GM23338 (cell line): ENCODE measurements around the gene PIK3AP1. TPM values are rescaled to one million over a fixed set of nuclear protein-coding genes. Genes with fewer than 3 reads are reported as not detected.

Experiments used
- ATAC-seq: fragments of 200-7000 bp; cut with Tn5 transposase; 3 replicates; pipeline ENCODE4 v1.9.1; 2020
- DNase-seq: peaks from one replicate; pipeline ENCODE4 v3.0.0-alpha.2; 2015; ENCODE audit warnings: low spot score
- H2AFZ ChIP-seq: fragments of 200-600 bp; sonication (generic); 2 replicates; pipeline ENCODE4 v1.8.0; 2016; ENCODE audit warnings: antibody characterized with exemption, mild to moderate bottlenecking, moderate library complexity
- H3F3A ChIP-seq: fragments of 200-600 bp; sonication (generic); replicated peaks from 2 replicates; pipeline ENCODE4 v1.8.0; 2017; ENCODE audit warnings: antibody characterized with exemption, mixed run types, low read depth
- H3K27ac ChIP-seq: fragments of 200-600 bp; sonication (generic); 2 replicates; pipeline ENCODE4 v1.6.1; 2016; ENCODE audit warnings: low read depth
- H3K27me3 ChIP-seq: fragments of 200-600 bp; sonication (generic); 2 replicates; pipeline ENCODE4 v1.8.0; 2016; ENCODE audit warnings: mild to moderate bottlenecking, mixed run types, moderate library complexity; ENCODE audit not compliant: insufficient read depth
- H3K36me3 ChIP-seq: fragments of 200-600 bp; sonication (generic); 2 replicates; pipeline ENCODE4 v1.8.0; 2016; ENCODE audit warnings: mild to moderate bottlenecking; ENCODE audit not compliant: insufficient read depth
- H3K4me1 ChIP-seq: fragments of 200-600 bp; sonication (generic); 2 replicates; pipeline ENCODE4 v1.8.0; 2016; ENCODE audit warnings: mild to moderate bottlenecking, moderate library complexity; ENCODE audit not compliant: insufficient read depth
- H3K4me2 ChIP-seq: fragments of 200-600 bp; sonication (generic); 2 replicates; pipeline ENCODE4 v1.7.1; 2017; ENCODE audit warnings: mixed run types
- H3K4me3 ChIP-seq: fragments of 200-600 bp; sonication (generic); 2 replicates; pipeline ENCODE4 v1.6.1; 2016; ENCODE audit warnings: mixed run types
- H3K79me2 ChIP-seq: fragments of 200-600 bp; sonication (generic); replicated peaks from 2 replicates; pipeline ENCODE4 v1.8.0; 2017; ENCODE audit warnings: mild to moderate bottlenecking; ENCODE audit not compliant: insufficient read depth
- H3K9me2 ChIP-seq: fragments of 200-600 bp; sonication (generic); 2 replicates; pipeline ENCODE4 v1.8.0; 2017; ENCODE audit not compliant: insufficient read depth
- H4K20me1 ChIP-seq: fragments of 200-600 bp; sonication (generic); replicated peaks from 2 replicates; pipeline ENCODE4 v1.8.0; 2017; ENCODE audit warnings: mild to moderate bottlenecking; ENCODE audit not compliant: insufficient read depth
- H3K27ac Mint-ChIP-seq: 2 replicates; pipeline ENCODE4 v1.8.0; 2020; ENCODE audit warnings: inconsistent platforms, mild to moderate bottlenecking, moderate library complexity, mixed read lengths
- H3K27me3 Mint-ChIP-seq: 3 replicates; pipeline ENCODE4 v1.8.0; 2022; ENCODE audit warnings: low read depth, mild to moderate bottlenecking, moderate library complexity, mixed read lengths, inconsistent platforms; ENCODE audit not compliant: insufficient read depth, poor library complexity
- H3K36me3 Mint-ChIP-seq: 3 replicates; pipeline ENCODE4 v1.8.0; 2021; ENCODE audit warnings: low read depth, mild to moderate bottlenecking, inconsistent platforms, moderate library complexity, mixed read lengths
- H3K4me1 Mint-ChIP-seq: 3 replicates; pipeline ENCODE4 v1.8.0; 2020; ENCODE audit warnings: mild to moderate bottlenecking, inconsistent platforms, mixed read lengths
- H3K4me3 Mint-ChIP-seq: 3 replicates; pipeline ENCODE4 v1.8.0; 2021; ENCODE audit warnings: moderate library complexity, mild to moderate bottlenecking, inconsistent platforms, mixed read lengths
- H3K9me3 Mint-ChIP-seq: 3 replicates; pipeline ENCODE4 v1.8.0; 2020; ENCODE audit warnings: moderate library complexity, mild to moderate bottlenecking, inconsistent platforms, mixed read lengths
- CREB1 ChIP-seq: fragments of 250-450 bp; sonication (Bioruptor Pico); IDR thresholded peaks from 2 replicates; pipeline ENCODE4 v1.5.0; 2020; ENCODE audit warnings: low read depth, mild to moderate bottlenecking, moderate library complexity
- CTCF ChIP-seq, 2 experiments: fragments of 200-600 bp in 1 of 2; sonication (generic) in 1 of 2; conservative IDR thresholded peaks; 2 replicates each; pipeline versions ENCODE4 v1.5.1 to v1.6.1; 2016 to 2017; ENCODE audit warnings: antibody characterized with exemption in 2 of 2, low read depth in 2 of 2, mild to moderate bottlenecking in 2 of 2, moderate library complexity in 1 of 2
- ETS1 ChIP-seq: IDR thresholded peaks from 2 replicates; pipeline ENCODE4 v1.6.1; 2016; ENCODE audit warnings: antibody characterized with exemption
- EZH2 ChIP-seq: fragments of 200-600 bp; sonication (generic); IDR thresholded peaks from one replicate; pipeline ENCODE4 v1.8.0; 2017; ENCODE audit warnings: antibody characterized with exemption, mild to moderate bottlenecking, low read depth; ENCODE audit not compliant: unreplicated experiment
- EZH2phosphoT487 ChIP-seq: fragments of 200-600 bp; sonication (generic); IDR thresholded peaks from one replicate; pipeline ENCODE4 v1.8.1; 2018; ENCODE audit warnings: antibody characterized with exemption; ENCODE audit not compliant: unreplicated experiment
- JUNB ChIP-seq: IDR thresholded peaks from one replicate; pipeline ENCODE4 v1.6.1; 2016; ENCODE audit warnings: antibody characterized with exemption; ENCODE audit not compliant: unreplicated experiment
- NANOG ChIP-seq: IDR thresholded peaks from 2 replicates; pipeline ENCODE4 v1.6.1; 2016; ENCODE audit warnings: antibody characterized with exemption, borderline replicate concordance
- POLR2AphosphoS5 ChIP-seq: IDR thresholded peaks from 2 replicates; pipeline ENCODE4 v1.6.1; 2016; ENCODE audit warnings: antibody characterized with exemption, low read depth
- STAT1 ChIP-seq: IDR thresholded peaks from one replicate; pipeline ENCODE4 v1.6.1; 2016; ENCODE audit warnings: antibody characterized with exemption; ENCODE audit not compliant: unreplicated experiment
- ZNF114 ChIP-seq: fragments of 250-450 bp; sonication (Bioruptor Pico); IDR thresholded peaks from 2 replicates; pipeline ENCODE4 v1.5.0; 2020; ENCODE audit warnings: mild to moderate bottlenecking, moderate library complexity
- ZNF331 ChIP-seq: fragments of 250-450 bp; sonication (Bioruptor Pico); IDR thresholded peaks from 2 replicates; pipeline ENCODE4 v1.5.0; 2020; ENCODE audit warnings: low read depth, mild to moderate bottlenecking, moderate library complexity
- ZNF462 ChIP-seq: fragments of 250-450 bp; sonication (Bioruptor Pico); IDR thresholded peaks from 2 replicates; pipeline ENCODE4 v1.5.0; 2020; ENCODE audit warnings: mild to moderate bottlenecking, moderate library complexity
- polyA plus RNA-seq: library from polyadenylated mRNA; unstranded; fragments of >200 nt; fragmentation: Nextera tagmentation; extraction: Ambion mirVana; gene quantifications from 2 replicates; pipeline ENCODE4 v1.2.1, GENCODE V29; 2016
- total RNA-seq: library from RNA; depleted of rRNA; stranded (reverse); fragments of >200 nt; shearing (Covaris generic); gene quantifications from 2 replicates; pipeline ENCODE4 v1.2.3, GENCODE V29; 2014
- TF ChIP-seq, protein P1 (sequence below): IDR thresholded peaks from one replicate; pipeline ENCODE4 v1.6.1; 2018; ENCODE audit warnings: antibody characterized with exemption; ENCODE audit not compliant: unreplicated experiment

Gene PIK3AP1
- total and polyA plus RNA-seq, 2 experiments from 2014 or later: 0.65 to 2.3 TPM

DNA sequence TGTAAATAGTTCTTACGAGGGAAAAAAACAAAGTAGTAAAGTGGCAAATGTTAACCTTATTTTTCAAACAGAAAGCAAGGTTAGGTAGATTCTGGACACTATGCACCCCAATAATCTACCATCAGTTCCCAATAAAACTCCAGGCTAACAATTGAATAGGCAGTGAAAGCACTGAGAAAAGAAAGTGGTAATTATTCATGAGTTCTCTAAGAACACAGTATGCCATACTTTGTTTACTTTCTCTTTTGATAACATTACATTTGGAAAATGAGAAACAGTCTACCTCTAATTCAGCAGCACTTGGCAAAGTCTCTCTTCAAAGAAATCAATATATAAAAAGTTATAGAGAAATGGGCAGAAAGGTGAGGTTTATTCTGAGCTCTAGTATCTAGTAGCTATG, 151.9 kb downstream of the PIK3AP1 start:
- Mint-ChIP-seq H3K4me3 (no peak overlapping the region), H3K27ac (0 out of 2 replicates have a peak overlapping the region, but pooled peaks have one; percentile 86), H3K4me1 (peaks cover 50% of the 10 kb centered on the region), H3K27me3 (peaks cover 5% of the 10 kb centered on the region), H3K9me3 (no peaks in the 10 kb centered on the region), H3K36me3 (peaks cover 23% of the 10 kb centered on the region)
- Histone ChIP-seq H2AFZ (no peak overlapping the region), H3K36me3 (no peaks in the 10 kb centered on the region), H3K27me3 (no peaks in the 10 kb centered on the region), H3K79me2 (peaks cover 97% of the 10 kb centered on the region), H3K4me3 (no peak overlapping the region), H3K9me2 (no peaks in the 10 kb centered on the region), H3K4me2 (no peak overlapping the region), H3K27ac (no peak overlapping the region), H3K4me1 (peaks cover 17% of the 10 kb centered on the region), H4K20me1 (peaks cover 15% of the 10 kb centered on the region), H3F3A (no peaks in the 10 kb centered on the region)
- DNase-seq: no peak
- no peak for ATAC-seq
- TF ChIP-seq ETS1 (no peak), NANOG (no peak), STAT1 (no peak), ZNF114 (no peak), POLR2AphosphoS5 (no peak), ZNF462 (no peak), ZNF331 (CRISPR knock-in tag) (no peak), JUNB (no peak), EZH2phosphoT487 (no peak), CTCF (conservative IDR thresholded peaks at IDR 0.05; ENCODE audit: low read depth in 2 of 2) (no peak), CREB1 (CRISPR knock-in tag) (no peak), EZH2 (no peak)
- TF ChIP-seq, protein P1, sequence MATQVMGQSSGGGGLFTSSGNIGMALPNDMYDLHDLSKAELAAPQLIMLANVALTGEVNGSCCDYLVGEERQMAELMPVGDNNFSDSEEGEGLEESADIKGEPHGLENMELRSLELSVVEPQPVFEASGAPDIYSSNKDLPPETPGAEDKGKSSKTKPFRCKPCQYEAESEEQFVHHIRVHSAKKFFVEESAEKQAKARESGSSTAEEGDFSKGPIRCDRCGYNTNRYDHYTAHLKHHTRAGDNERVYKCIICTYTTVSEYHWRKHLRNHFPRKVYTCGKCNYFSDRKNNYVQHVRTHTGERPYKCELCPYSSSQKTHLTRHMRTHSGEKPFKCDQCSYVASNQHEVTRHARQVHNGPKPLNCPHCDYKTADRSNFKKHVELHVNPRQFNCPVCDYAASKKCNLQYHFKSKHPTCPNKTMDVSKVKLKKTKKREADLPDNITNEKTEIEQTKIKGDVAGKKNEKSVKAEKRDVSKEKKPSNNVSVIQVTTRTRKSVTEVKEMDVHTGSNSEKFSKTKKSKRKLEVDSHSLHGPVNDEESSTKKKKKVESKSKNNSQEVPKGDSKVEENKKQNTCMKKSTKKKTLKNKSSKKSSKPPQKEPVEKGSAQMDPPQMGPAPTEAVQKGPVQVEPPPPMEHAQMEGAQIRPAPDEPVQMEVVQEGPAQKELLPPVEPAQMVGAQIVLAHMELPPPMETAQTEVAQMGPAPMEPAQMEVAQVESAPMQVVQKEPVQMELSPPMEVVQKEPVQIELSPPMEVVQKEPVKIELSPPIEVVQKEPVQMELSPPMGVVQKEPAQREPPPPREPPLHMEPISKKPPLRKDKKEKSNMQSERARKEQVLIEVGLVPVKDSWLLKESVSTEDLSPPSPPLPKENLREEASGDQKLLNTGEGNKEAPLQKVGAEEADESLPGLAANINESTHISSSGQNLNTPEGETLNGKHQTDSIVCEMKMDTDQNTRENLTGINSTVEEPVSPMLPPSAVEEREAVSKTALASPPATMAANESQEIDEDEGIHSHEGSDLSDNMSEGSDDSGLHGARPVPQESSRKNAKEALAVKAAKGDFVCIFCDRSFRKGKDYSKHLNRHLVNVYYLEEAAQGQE: no peak
